Activated CD4-positive, alpha-beta T cell treated with anti-CD3 and anti-CD28 coated beads, Interleukin-10, Interleukin-2, amounts not matched to agents 100 ng/mL and 50 ng/mL, durations not matched to agents 16 hours and 8 hours (primary cell): ENCODE measurements around the gene MYADM.
"Not testable (repeated sequence)": the region's sequence is repeated elsewhere in the genome, so short reads cannot be mapped to it uniquely, and the experiment has no call there.

Experiments
- DNase-seq: peaks from one replicate; pipeline ENCODE4 v3.0.0-alpha.2; 2020

The MYADM gene

GRCh38 chr19:53867225-53868090, at the start of gene MYADM:
TSS of gene MYADM (plus strand) at chr19:53867883. CDS start at chr19:53873530, 5,647 bp downstream.
- DNase-seq, result peak; percentile 99

DNA sequence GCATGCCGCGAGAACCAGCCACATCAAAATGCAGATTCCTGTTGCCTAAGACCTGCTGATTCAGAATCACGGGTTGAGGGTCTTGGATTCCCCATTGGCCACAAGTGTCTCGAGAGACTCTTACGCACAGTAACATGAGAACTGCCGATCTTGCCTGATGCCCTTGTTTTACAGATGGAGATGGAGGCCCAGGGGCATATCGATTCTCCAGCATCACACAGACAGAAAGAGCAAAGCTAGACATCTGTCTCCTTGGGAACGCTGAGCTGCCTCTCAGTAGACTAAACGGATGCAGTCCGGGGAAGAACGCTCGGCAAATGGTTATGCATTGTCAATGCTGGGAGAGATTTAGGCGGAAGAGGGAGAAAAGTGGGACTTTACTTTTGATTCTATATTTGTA, 48.9 kb upstream of the MYADM start:
- no peak for DNase-seq

- DNase-seq, result no peak
Measured at GRCh38 chr19:53819861-53820260, 47.8 kb upstream of the MYADM start.

DNA sequence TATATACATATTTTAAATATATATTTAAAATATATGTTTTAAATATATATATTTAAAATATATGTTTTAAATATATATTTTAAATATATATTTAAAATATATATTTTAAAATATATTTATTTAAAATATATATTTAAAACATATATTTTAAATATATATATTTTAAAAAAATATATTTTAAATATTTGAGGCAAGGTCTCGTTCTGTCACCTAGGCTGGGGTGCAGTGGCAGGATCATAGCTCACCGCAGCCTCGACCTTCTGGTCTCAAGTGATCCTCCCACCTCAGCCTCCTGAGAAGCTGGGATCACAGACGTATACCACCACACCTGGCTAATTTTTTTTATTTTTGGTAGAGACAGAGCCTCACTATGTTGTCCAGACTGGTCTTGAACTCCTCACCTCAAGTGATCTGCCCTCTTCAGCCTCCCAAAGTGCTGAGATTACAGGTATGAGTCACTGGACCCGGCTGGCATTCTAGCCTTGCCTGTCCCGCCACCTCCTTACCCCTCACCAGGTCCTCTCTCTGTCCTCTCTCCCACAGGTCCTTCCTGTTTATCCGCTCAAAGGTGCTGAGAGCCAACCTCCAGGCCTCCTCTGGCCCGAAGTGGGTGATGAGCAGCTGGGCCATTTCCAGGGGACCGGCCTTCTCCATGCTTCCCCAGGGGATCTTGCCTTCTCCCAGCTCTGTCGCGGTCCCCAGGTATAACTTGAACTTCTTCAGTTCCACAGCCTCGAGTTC, 44.1 kb upstream of the MYADM start:
- no peak for DNase-seq

GRCh38 chr19:53824134-53824611, 43.5 kb upstream of the MYADM start, which contains the start of gene NLRP12:
TSS of gene NLRP12 (minus strand) at chr19:53824314. CDS start at chr19:53824174, 140 bp downstream.
- no peak for DNase-seq

DNA sequence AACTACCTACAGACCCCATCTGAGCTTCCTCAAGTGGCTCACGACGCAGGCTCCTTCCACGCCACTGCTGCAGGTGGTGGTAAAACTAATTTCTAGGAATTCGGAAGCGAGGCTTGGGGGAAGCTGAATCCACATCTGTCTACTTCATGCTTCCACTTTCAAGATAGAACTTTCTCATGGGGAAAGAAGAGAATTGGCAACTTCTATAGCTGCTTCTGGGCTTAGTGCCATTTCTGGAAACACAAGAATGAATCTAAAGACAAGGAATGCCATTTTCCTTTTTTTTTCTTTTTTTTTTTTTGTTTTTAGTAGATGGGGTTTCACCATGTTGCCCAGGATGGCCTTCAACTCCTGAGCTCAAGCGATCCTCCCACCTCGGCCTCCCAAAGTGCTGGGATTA, 40.8 kb upstream of the MYADM start:
- DNase-seq, result no peak

- no peak for DNase-seq
Measured at GRCh38 chr19:53828531-53828930, 39.2 kb upstream of the MYADM start.

GRCh38 chr19:53832861-53833260, 34.8 kb upstream of the MYADM start:
- DNase-seq, result not testable (repeated sequence)

- DNase-seq, result not testable (repeated sequence)
Measured at GRCh38 chr19:53838446-53838845, 29.2 kb upstream of the MYADM start.

DNA sequence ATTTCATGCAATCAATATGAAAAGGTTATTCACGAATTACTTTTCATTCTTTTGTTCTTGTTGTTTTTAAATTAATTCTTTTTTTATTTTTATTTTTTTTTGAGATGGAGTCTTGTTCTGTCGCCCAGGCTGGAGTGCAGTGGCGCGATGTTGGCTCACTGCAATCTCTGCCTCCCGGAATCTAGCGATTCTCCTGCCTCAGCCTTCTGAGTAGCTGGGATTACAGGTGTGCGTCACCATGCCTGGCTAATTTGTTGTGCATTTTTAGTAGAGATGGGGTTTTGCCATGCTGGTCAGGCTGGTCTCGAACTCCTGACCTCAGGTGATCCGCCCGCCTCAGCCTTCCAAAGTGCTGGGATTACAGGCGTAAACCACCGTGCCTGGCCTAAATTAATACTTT, 27.4 kb upstream of the MYADM start:
- DNase-seq, result not testable (repeated sequence)

- not testable (repeated sequence) for DNase-seq
Measured at GRCh38 chr19:53840914-53841313, 26.8 kb upstream of the MYADM start.

DNA sequence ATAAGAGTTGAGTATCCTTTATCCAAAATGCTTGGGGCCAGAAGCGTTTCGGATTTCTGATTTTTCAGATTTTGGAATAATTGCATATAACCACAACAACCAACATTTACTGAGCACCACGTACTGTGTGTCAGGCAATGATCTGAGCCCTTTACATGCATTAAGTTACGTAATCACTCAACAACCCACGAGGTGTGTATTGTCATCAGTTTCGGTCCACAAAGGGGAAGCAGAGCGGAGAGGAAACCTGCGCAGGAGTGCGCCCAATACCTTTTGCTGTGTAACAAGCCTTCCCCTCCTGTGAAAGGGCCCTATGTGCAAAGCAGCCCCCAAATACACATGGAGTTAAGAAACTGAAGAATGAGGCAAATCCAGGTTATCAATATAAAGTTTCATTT, 22.8 kb upstream of the MYADM start:
- no peak for DNase-seq

GRCh38 chr19:53847555-53847954, 20.1 kb upstream of the MYADM start:
- DNase-seq, result no peak

DNA sequence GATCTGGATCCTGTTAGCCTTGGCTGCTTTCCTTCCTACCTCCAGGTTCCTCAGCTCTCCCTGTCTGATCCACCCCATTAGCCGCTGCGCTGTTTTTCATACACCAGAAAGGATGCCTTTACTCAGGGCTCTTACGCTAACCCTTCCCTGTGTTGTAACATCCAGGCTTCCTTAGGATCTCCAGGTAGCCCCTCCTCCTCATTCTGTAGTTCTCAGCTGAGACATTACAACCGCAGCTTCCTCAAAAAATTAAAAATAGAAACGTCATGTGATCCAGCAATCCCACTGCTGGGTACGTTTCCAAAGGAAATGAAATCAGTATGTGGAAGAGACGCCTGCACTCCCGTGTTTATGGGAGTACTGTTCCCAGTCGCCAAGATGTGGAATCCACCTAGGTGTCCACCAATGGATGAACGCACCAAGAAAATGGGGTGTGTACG, 18.4 kb upstream of the MYADM start:
- no peak for DNase-seq

DNA sequence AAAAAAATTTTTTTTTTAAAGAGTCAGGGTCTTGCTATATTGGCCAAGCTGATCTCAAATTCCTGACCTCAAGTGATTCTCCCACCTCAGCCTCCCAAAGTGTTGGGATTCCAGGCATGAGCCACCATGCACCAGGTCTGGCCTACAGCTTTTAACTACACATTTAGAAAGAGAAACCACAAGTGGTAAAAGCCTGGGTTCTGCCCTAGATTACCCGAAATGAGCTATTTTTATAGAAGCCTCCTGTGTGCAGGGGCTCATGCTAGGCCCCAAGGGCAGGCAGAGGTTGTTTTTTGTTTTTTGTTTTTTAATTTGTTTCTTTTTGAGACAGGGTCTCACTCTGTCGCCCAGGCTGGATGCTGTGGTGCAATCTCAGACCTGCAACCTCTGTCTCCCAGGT, 14.0 kb upstream of the MYADM start:
- DNase-seq, result peak; percentile 45

DNA sequence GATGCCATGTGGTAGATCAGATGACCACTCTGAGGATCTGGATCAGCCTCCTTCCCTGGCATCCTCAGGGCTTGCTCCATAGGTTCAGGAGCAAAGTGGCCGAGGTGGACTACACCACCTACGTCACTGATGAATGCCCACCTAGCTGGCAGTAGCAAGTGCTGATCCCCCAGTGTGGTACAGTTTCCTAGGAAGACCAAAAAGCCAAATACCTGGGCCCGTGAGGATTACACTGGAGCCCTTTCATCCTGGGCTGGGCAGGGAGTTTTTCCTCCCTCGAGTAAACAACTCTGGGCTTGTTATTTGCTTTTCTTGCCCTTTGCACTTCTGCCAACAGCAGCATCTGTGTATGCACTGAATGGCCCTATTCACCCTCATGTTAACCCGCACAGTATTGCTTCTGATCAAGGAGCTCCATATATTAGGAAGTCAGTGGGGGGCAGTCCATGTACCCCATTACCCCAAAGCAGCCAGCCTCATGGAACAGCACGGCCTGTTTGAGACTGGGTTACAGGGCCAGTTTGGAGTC, 3.3 kb upstream of the MYADM start:
- no peak for DNase-seq

GRCh38 chr19:53865523-53865917, 2.2 kb upstream of the MYADM start:
- no peak for DNase-seq

GRCh38 chr19:53865918-53866864, 1.5 kb upstream of the MYADM start:
- peak; percentile 79 for DNase-seq

DNA sequence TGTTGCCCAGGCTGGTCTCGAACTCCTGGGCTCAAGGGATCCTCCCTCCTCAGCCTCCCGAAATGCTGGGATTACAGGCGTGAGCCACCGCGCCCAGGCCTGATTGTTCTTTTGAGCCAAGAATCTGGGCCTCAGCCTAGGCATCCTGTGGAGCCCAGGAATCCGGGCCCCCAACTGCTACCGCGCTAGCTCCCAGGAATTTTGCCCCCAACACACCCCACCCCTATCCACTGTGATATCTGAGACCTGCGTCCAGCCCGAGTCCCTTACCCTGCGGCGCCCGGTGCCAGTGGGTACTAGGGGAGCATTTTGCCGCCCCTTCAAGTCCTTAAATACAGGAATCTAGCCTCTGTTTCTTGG, 838 bp upstream of the MYADM start:
- no peak for DNase-seq

GRCh38 chr19:53868091-53868891, 608 bp downstream of the MYADM start:
- DNase-seq, result peak; percentile 29
